ENCODE data around the gene CHL1.

- TF ChIP-seq CTCF (IDR thresholded peaks at IDR 0.05) (no peak), POLR2A (IDR thresholded peaks at IDR 0.05) (no peak)
Measured at GRCh38 chr3:339351-339750, 142.8 kb downstream of the CHL1 start.

Data from uterus (tissue), 2 donors.